Astrocyte of the spinal cord (primary cell): ENCODE results near the gene CAST.
A peak's percentile ranks its signal among the peaks of the same experiment; 100 is the strongest.

Source experiments
- DNase-seq: peaks from one replicate; pipeline ENCODE4 v3.0.0; 2011; ENCODE audit warnings: low read depth, low spot score
- H3K4me3 ChIP-seq: 2 replicates; pipeline ENCODE4 v1.5.1; 2011; ENCODE audit warnings: low read depth, mild to moderate bottlenecking, low read length, moderate library complexity
- CTCF ChIP-seq: IDR thresholded peaks from 2 replicates; pipeline ENCODE4 v1.5.1; 2012; ENCODE audit warnings: low read depth, mild to moderate bottlenecking, low read length, inconsistent platforms
- in situ Hi-C: cut with HindIII; loops from 2 replicates; pipeline ENCODE4 v1.10.0; 2017; ENCODE audit warnings: low sequenced_read_pairs

Gene CAST

GRCh38 chr5:96721351-96721977 is 59.3 kb downstream of the CAST start:
- in situ Hi-C loops = no loop called here
- DNase-seq = peak; percentile 38
- no peak overlapping the region for H3K4me3 ChIP-seq
- TF ChIP-seq CTCF = no peak

- no peak for TF ChIP-seq CTCF
- in situ Hi-C loops = no loop called here
- H3K4me3 ChIP-seq = no peak overlapping the region
- no peak for DNase-seq
Measured at GRCh38 chr5:96725257-96725656, 63.1 kb downstream of the CAST start.

- in situ Hi-C loops = no loop called here
- H3K4me3 ChIP-seq = no peak overlapping the region
- no peak for DNase-seq
- no peak for TF ChIP-seq CTCF
Measured at GRCh38 chr5:96726802-96727201, 64.6 kb downstream of the CAST start.

GRCh38 chr5:96729156-96729555 is 67.0 kb downstream of the CAST start:
- no peak for DNase-seq
- in situ Hi-C loops = no loop called here

GRCh38 chr5:96730586-96730985 is 68.4 kb downstream of the CAST start:
- H3K4me3 ChIP-seq = no peak overlapping the region
- in situ Hi-C loops = no loop called here
- no peak for DNase-seq
- no peak for TF ChIP-seq CTCF

More at GRCh38 chr5:96729156-96729555, 67.0 kb downstream of the CAST start:
- peak; percentile 33 for TF ChIP-seq CTCF
- no peak overlapping the region for H3K4me3 ChIP-seq

- no peak overlapping the region for H3K4me3 ChIP-seq
- in situ Hi-C loops = no loop called here
- no peak for TF ChIP-seq CTCF
- peak; percentile 20 for DNase-seq
Measured at GRCh38 chr5:96733771-96734500, 71.8 kb downstream of the CAST start.
